Testis (tissue), 2 donors: ENCODE data around the gene BRD4.

Source experiments
- POLR2A ChIP-seq: fragments of 450-650 bp; IDR thresholded peaks from one replicate; pipeline ENCODE4 v1.6.1; 2017; ENCODE audit warnings: antibody characterized with exemption, mild to moderate bottlenecking, moderate library complexity
- TF ChIP-seq, protein P1 (sequence below), 3 experiments: fragments of 450-650 bp in 2 of 3; fragments of 200-600 bp in 1 of 3; sonication (generic) in 1 of 3; IDR thresholded peaks; one replicate each; pipeline ENCODE4 v1.5.1; 2016 to 2019; ENCODE audit warnings: antibody characterized with exemption in 3 of 3, mild to moderate bottlenecking in 2 of 3, moderate library complexity in 1 of 3

DNA sequence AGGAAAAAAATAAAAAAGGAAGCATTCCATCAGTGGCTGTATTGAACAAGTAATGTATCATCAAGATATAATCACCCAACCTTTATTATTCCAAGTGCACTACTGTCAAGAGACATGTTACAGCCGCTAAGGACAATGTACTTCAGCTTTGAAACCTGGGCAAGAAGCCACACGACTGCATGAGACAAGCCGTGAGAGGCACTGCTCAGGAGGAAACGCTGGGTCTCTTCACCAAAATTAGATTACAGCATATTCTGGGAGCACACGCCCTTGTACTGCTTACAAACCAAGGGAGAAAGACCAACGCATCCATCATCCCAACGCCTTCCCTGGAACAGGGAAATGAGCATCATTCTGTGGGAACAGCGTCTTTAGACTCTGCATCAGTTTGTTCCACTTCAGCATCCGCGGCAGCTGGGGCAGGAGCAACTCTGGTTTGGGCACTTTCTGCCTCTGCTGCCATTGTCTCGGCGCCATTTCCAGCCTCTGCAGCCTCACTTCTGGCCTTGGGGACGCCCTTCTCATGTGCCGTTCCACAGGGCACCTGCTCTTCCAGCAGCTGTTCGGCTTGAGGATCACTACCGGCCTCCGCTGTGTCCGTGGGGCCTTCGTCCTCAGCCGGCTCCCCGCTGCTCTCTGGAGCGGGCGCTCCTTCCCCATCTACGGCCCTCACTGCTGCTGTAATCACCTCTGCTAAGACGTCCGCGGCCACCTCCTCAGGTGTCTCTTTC is 22.4 kb upstream of the BRD4 start:
- no peak for TF ChIP-seq POLR2A
- TF ChIP-seq, protein P1, sequence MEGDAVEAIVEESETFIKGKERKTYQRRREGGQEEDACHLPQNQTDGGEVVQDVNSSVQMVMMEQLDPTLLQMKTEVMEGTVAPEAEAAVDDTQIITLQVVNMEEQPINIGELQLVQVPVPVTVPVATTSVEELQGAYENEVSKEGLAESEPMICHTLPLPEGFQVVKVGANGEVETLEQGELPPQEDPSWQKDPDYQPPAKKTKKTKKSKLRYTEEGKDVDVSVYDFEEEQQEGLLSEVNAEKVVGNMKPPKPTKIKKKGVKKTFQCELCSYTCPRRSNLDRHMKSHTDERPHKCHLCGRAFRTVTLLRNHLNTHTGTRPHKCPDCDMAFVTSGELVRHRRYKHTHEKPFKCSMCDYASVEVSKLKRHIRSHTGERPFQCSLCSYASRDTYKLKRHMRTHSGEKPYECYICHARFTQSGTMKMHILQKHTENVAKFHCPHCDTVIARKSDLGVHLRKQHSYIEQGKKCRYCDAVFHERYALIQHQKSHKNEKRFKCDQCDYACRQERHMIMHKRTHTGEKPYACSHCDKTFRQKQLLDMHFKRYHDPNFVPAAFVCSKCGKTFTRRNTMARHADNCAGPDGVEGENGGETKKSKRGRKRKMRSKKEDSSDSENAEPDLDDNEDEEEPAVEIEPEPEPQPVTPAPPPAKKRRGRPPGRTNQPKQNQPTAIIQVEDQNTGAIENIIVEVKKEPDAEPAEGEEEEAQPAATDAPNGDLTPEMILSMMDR (IDR thresholded peaks at IDR 0.05) = no peak
